Measurements from ENCODE around the gene GRK5. TPM values are rescaled to one million over a fixed set of nuclear protein-coding genes. Genes with fewer than 3 reads are reported as not detected.

GRK5 gene
- total RNA-seq, 4 donors from 2014 or later: 6.0 to 111 (median 9.5) TPM

DNA sequence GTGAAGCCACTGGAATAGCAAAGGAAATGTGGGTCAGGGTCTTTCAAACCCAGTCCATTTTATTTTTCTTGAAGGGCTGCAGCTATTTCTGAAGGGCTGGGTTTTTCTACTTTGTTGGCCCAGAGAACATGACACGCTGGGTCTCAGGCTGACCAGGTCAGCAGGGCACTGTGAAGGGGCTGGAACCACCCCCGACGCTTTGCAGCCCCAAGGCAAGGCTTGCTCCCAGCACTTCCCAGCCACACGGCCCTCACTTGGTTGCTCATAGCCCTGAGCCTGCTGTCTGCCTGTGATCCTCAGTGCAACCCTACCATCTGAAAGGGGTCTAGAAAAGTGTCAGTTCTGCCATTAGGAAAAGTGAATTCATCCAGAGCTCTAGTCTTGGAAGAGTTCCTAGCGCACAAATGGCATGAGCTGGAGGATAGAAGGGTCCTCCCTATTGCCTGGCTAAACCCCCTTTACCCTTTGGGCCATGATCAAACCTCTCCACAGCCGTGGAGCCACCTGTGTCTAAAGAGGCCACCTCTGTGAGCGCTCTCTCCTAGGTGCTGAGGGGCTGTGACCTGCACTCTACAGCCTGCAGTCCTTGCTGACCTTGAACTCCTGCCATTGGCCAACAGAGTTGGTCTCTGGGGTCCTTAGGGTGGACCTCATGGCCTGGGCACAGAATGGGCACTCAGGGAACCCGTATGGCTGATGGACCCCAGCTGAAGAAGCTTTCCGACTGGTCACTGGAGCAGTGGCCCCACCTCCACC, 203.2 kb downstream of the GRK5 start:
- Histone ChIP-seq H3K27me3 (no peaks in the 10 kb centered on the region), H3K9me3 (no peaks in the 10 kb centered on the region), H3K27ac (peak overlapping the region; percentile 60 to 75 (median 72)), H3K4me3 (no peak overlapping the region), H3K36me3 (no peaks in the 10 kb centered on the region), H3K4me1 (peaks cover 9 to 20% (median 17%) of the 10 kb centered on the region in 4 donors)
- intact Hi-C loops (cut with DNase I; ENCODE audit: low total_unique reads) (no loop called here), in situ Hi-C loops (cut with MboI; ENCODE audit: low pct_ligation_motif_present in 1 of 4, low pct_unique_long_range_greater_than_20kb in 1 of 4, low sequenced_read_pairs in 3 of 4) (loop anchor here (10.0 kb wide), 2 partner anchors 206 to 216 kb away; partner anchors contain the start of gene GRK5 (in 1 of the 4))
- TF ChIP-seq EP300 (IDR thresholded peaks at IDR 0.05; ENCODE audit: low read depth) (no peak), POLR2AphosphoS5 (IDR thresholded peaks at IDR 0.05) (no peak), POLR2A (IDR thresholded peaks at IDR 0.05) (no peak)
- TF ChIP-seq, protein P1, sequence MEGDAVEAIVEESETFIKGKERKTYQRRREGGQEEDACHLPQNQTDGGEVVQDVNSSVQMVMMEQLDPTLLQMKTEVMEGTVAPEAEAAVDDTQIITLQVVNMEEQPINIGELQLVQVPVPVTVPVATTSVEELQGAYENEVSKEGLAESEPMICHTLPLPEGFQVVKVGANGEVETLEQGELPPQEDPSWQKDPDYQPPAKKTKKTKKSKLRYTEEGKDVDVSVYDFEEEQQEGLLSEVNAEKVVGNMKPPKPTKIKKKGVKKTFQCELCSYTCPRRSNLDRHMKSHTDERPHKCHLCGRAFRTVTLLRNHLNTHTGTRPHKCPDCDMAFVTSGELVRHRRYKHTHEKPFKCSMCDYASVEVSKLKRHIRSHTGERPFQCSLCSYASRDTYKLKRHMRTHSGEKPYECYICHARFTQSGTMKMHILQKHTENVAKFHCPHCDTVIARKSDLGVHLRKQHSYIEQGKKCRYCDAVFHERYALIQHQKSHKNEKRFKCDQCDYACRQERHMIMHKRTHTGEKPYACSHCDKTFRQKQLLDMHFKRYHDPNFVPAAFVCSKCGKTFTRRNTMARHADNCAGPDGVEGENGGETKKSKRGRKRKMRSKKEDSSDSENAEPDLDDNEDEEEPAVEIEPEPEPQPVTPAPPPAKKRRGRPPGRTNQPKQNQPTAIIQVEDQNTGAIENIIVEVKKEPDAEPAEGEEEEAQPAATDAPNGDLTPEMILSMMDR (IDR thresholded peaks at IDR 0.05): no peak
- DNase-seq: no peak
- WGBS, 2 donors (ENCODE audit: low coverage in 1 of 2): 83% methylated on average over 9 of the region's 9 CpGs; no CpG with 5 or more reads in 1 of the 2 donors

DNA sequence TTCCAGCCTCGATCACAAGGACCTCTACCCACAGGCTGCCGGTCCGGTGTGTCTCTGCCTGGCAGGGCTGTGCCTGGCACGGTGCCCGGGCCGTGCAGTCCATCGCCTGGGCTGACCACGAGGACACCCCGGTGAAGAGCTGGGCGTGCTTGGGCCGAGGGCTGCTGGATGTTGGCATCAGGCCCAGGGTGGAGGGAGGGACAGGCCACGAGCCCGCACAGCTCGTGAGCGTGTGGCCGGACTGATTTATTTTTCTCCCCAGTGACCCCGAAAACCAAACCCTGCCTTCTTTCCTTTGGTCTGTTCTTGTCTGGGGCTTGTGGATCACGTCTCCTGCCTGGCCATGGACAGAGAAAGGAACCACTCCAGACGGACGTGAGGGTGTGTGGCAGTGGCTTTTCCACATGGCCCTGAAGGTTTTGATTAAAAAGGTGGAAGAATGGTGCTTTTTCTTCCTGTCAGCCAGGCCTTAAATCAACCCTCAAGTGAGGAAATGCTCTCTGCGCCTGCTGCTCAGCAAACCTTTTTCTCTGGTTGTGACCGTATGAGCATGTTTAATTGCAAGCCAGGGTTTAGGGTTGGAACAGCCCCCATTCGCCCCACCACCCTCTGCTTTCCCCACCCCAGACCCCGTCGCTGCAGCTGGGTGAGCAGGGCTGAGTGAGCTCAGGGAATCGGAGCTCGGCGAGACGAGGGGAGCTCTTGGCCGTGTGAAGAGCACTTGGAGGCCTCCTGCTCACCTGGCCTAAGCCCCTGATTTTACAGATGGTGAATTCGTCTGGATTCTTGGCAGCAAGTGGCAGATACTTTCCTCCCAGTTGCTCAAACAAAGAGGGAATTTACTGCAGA, 205.1 kb downstream of the GRK5 start:
- DNase-seq: peak; percentile 55
- no peaks in the 10 kb centered on the region for H3K9me3 ChIP-seq
- no peak overlapping the region for H3K4me3 ChIP-seq
- 60 to 69% methylated on average over 1 to 30 of the region's 31 CpGs for WGBS, 2 donors (ENCODE audit: low coverage in 1 of 2)
- intact Hi-C loops (cut with DNase I; ENCODE audit: low total_unique reads) (no loop called here), in situ Hi-C loops (cut with MboI; ENCODE audit: low pct_ligation_motif_present in 1 of 4, low pct_unique_long_range_greater_than_20kb in 1 of 4, low sequenced_read_pairs in 3 of 4) (loop anchor here (10.0 kb wide), 2 partner anchors 208 to 218 kb away; partner anchors contain the start of gene GRK5 (in 1 of the 4))
- no peaks in the 10 kb centered on the region for H3K27me3 ChIP-seq
- no peaks in the 10 kb centered on the region for H3K36me3 ChIP-seq
- H3K27ac ChIP-seq: peak overlapping the region; percentile 60 to 75 (median 72)
- peaks cover 9 to 18% (median 16%) of the 10 kb centered on the region in 4 donors for H3K4me1 ChIP-seq
- TF ChIP-seq POLR2AphosphoS5 (IDR thresholded peaks at IDR 0.05): peak; percentile 36 to 62 (median 37)
- no peak for TF ChIP-seq POLR2A (IDR thresholded peaks at IDR 0.05)
- TF ChIP-seq EP300 (IDR thresholded peaks at IDR 0.05; ENCODE audit: low read depth): no peak
- TF ChIP-seq, protein P1 (IDR thresholded peaks at IDR 0.05): no peak

DNA sequence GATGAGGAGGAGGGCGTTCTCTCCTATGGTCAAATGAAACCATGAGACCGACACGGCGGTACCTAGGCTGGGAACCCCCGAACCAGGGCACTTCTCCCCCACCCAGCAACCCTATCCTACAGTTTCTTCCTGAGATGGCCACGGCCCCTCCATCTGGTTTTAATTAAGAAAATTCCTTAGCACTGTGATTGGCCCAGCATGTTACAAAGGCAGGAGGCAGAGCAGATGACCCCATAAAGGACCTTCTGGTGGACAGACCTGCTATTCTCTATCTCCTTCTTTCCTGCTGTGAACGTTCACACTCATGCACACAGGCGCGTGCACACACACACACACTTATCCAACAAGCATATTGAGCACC, 205.7 kb downstream of the GRK5 start:
- in situ Hi-C loops (cut with MboI; ENCODE audit: low pct_ligation_motif_present in 1 of 4, low pct_unique_long_range_greater_than_20kb in 1 of 4, low sequenced_read_pairs in 3 of 4) (loop anchor here (10.0 kb wide), 2 partner anchors 208 to 218 kb away; partner anchors contain the start of gene GRK5 (in 1 of the 4)), intact Hi-C loops (cut with DNase I; ENCODE audit: low total_unique reads) (no loop called here)

More for the DNA sequence above, 205.7 kb downstream of the GRK5 start:
- H3K27ac ChIP-seq: peak overlapping the region; percentile 60 to 75 (median 72)
- 80 to 86% methylated on average over 4 to 9 of the region's 9 CpGs for WGBS, 2 donors (ENCODE audit: low coverage in 1 of 2)
- peaks cover 9 to 18% (median 16%) of the 10 kb centered on the region in 4 donors for H3K4me1 ChIP-seq
- no peak for DNase-seq
- no peaks in the 10 kb centered on the region for H3K9me3 ChIP-seq
- H3K27me3 ChIP-seq: no peaks in the 10 kb centered on the region
- TF ChIP-seq, protein P1 (IDR thresholded peaks at IDR 0.05): no peak
- TF ChIP-seq EP300 (IDR thresholded peaks at IDR 0.05; ENCODE audit: low read depth): no peak
- no peak overlapping the region for H3K4me3 ChIP-seq
- H3K36me3 ChIP-seq: no peaks in the 10 kb centered on the region
